GM12801 (cell line): ENCODE results near the gene PLA2G2E.

Experiments
- TF ChIP-seq, protein P1 (sequence below): IDR thresholded peaks from one replicate; pipeline ENCODE4 v1.5.1; 2011; ENCODE audit warnings: control low read depth; ENCODE audit not compliant: insufficient read length; ENCODE audit errors: extremely low read depth

PLA2G2E gene

GRCh38 chr1:19957779-19958178 lies 34.4 kb upstream of the PLA2G2E start:
- TF ChIP-seq, protein P1, sequence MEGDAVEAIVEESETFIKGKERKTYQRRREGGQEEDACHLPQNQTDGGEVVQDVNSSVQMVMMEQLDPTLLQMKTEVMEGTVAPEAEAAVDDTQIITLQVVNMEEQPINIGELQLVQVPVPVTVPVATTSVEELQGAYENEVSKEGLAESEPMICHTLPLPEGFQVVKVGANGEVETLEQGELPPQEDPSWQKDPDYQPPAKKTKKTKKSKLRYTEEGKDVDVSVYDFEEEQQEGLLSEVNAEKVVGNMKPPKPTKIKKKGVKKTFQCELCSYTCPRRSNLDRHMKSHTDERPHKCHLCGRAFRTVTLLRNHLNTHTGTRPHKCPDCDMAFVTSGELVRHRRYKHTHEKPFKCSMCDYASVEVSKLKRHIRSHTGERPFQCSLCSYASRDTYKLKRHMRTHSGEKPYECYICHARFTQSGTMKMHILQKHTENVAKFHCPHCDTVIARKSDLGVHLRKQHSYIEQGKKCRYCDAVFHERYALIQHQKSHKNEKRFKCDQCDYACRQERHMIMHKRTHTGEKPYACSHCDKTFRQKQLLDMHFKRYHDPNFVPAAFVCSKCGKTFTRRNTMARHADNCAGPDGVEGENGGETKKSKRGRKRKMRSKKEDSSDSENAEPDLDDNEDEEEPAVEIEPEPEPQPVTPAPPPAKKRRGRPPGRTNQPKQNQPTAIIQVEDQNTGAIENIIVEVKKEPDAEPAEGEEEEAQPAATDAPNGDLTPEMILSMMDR, result no peak

DNA sequence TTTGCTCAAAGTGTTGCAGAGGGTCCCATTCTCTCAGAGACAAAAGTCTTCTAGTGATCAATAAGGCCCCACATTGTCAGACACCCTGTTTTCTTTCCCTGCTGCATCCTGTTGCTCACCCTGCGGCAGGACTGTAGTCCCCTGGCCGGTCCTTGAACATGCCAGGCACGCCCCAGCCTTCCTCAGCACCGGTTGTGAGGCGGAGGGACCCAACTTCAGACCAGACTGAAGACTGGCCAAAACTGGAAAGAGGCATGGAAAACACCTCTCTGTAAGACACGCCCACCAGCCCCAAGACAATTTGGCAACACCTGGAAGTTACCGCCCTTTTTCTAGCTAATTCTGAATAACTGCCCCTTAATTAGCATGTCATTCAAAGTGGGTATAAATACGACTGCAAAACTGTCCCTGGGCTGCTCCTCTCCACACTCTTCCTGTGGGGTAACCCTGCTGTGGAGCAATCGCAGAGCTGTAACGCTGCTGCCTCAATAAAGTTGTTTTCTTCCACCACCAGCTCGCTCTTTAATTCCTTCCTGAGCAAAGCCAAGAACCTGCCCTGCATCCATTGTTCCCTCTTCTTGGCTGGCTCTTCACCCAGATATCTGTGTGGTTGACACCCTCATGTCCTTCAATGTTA lies 32.2 kb upstream of the PLA2G2E start:
- TF ChIP-seq, protein P1, result no peak

DNA sequence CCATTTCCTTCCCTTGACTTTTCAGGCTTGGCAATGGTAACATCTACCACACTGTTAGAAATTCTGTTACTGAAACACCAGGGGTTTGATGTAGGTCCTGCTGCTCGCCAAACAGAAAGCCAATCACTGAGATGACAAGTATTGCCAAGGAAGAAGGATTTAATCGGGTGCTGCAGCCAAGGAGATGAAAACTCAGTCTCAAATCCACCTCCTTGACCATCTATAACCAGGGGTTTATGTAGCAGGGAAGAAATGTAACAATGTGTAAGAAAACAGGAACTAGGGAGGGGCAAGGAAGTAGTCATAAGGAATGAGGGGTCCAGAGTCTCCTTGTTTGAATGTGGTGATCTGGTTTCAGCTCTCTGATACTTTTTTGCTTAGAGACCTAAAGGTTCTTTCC lies 30.6 kb upstream of the PLA2G2E start:
- TF ChIP-seq, protein P1, result no peak

GRCh38 chr1:19949016-19949415 lies 25.6 kb upstream of the PLA2G2E start:
- TF ChIP-seq, protein P1, result no peak

DNA sequence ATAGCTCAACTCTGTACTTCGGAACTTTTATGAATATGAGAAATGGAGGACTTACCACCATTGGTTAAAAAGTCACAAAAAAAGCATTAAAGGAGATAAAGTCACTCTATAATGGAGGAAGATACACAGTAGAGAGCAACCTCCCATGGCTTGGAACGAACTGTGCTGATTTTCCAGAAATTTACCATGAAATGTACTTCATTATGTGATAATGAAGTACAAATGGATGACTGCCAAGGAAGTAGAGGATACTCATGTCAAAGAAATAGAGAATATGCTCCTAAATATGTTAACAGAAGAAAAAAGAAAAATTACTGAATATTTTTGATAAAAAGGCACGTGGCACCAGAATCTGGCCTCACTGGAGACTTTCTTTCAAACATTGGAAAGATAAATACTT lies 23.6 kb upstream of the PLA2G2E start:
- TF ChIP-seq, protein P1, result no peak

GRCh38 chr1:19946331-19946751 lies 22.9 kb upstream of the PLA2G2E start:
- TF ChIP-seq, protein P1, result no peak

GRCh38 chr1:19945914-19946313 lies 22.5 kb upstream of the PLA2G2E start:
- TF ChIP-seq, protein P1, result no peak
